Liver (tissue), 9 donors: Measurements from ENCODE around the gene COMMD1. TPM values are rescaled to one million over a fixed set of nuclear protein-coding genes. Genes with fewer than 3 reads are reported as not detected.

ENCODE experiments used
- DNase-seq: peaks from one replicate; pipeline ENCODE4 v3.0.0-alpha.2; 2017; ENCODE audit warnings: low spot score
- H3K27ac ChIP-seq, 2 donors: one replicate each; pipeline ENCODE4 v1.7.0; 2013; ENCODE audit warnings: inconsistent platforms in 2 of 2, low read length in 2 of 2, control low read depth in 1 of 2, low read depth in 1 of 2, mild to moderate bottlenecking in 1 of 2
- H3K27me3 ChIP-seq, 4 donors: one replicate each; pipeline versions ENCODE4 v1.6.1 to v1.7.0; 2013; ENCODE audit warnings: low read length in 3 of 4, inconsistent platforms in 1 of 4, mild to moderate bottlenecking in 1 of 4, moderate library complexity in 1 of 4; ENCODE audit not compliant: control insufficient read depth in 4 of 4, insufficient read depth in 4 of 4
- H3K36me3 ChIP-seq, 4 donors: one replicate each; pipeline versions ENCODE4 v1.6.1 to v1.7.0; 2013; ENCODE audit warnings: low read length in 3 of 4, mild to moderate bottlenecking in 3 of 4, low read depth in 1 of 4, moderate library complexity in 1 of 4; ENCODE audit not compliant: control insufficient read depth in 4 of 4, insufficient read depth in 3 of 4
- H3K4me1 ChIP-seq, 4 donors: one replicate each; pipeline versions ENCODE4 v1.6.1 to v1.7.0; 2013; ENCODE audit warnings: low read length in 3 of 4, mild to moderate bottlenecking in 3 of 4, moderate library complexity in 1 of 4; ENCODE audit not compliant: control insufficient read depth in 4 of 4, insufficient read depth in 4 of 4
- H3K4me3 ChIP-seq, 3 donors: one replicate each; pipeline versions ENCODE4 v1.6.1 to v1.7.0; 2013; ENCODE audit warnings: low read length in 3 of 3, control low read depth in 1 of 3, low read depth in 1 of 3, mild to moderate bottlenecking in 1 of 3
- H3K9ac ChIP-seq, 2 donors: one replicate each; pipeline ENCODE4 v1.7.0; 2013; ENCODE audit warnings: low read length in 2 of 2, mild to moderate bottlenecking in 2 of 2, moderate library complexity in 2 of 2, control low read depth in 1 of 2, low read depth in 1 of 2
- H3K9me3 ChIP-seq, 4 donors: one replicate each; pipeline versions ENCODE4 v1.6.1 to v1.7.0; 2013; ENCODE audit warnings: low read length in 3 of 4; ENCODE audit not compliant: control insufficient read depth in 4 of 4
- EGR1 ChIP-seq, 2 donors: IDR thresholded peaks; 2 replicates each; pipeline ENCODE4 v1.6.1; 2016 to 2018; ENCODE audit warnings: antibody characterized with exemption in 2 of 2, low read depth in 2 of 2
- FOXA1 ChIP-seq: IDR thresholded peaks from 2 replicates; pipeline ENCODE4 v1.6.1; 2016; ENCODE audit warnings: antibody characterized with exemption
- FOXA2 ChIP-seq: IDR thresholded peaks from 2 replicates; pipeline ENCODE4 v1.6.1; 2016; ENCODE audit warnings: antibody characterized with exemption
- HNF4A ChIP-seq, 2 donors: conservative IDR thresholded peaks; 2 replicates each; pipeline ENCODE4 v1.6.1; 2016; ENCODE audit warnings: antibody characterized with exemption in 2 of 2, mild to moderate bottlenecking in 2 of 2
- HNF4G ChIP-seq: IDR thresholded peaks from 2 replicates; pipeline ENCODE4 v1.6.1; 2016; ENCODE audit warnings: antibody characterized with exemption
- JUND ChIP-seq, 2 donors: IDR thresholded peaks; 2 replicates each; pipeline ENCODE4 v1.6.1; 2016; ENCODE audit warnings: antibody characterized with exemption in 2 of 2
- NR2F2 ChIP-seq: IDR thresholded peaks from 2 replicates; pipeline ENCODE4 v1.6.1; 2016; ENCODE audit warnings: antibody characterized with exemption
- RAD21 ChIP-seq, 2 donors: IDR thresholded peaks; 2 replicates each; pipeline ENCODE4 v1.6.1; 2016; ENCODE audit warnings: antibody characterized with exemption in 2 of 2, mild to moderate bottlenecking in 2 of 2
- SP1 ChIP-seq: IDR thresholded peaks from 2 replicates; pipeline ENCODE4 v1.6.1; 2018; ENCODE audit warnings: antibody characterized with exemption, mild to moderate bottlenecking
- TAF1 ChIP-seq: conservative IDR thresholded peaks from 2 replicates; pipeline ENCODE4 v1.6.1; 2016; ENCODE audit warnings: antibody characterized with exemption, mild to moderate bottlenecking
- YY1 ChIP-seq: IDR thresholded peaks from 2 replicates; pipeline ENCODE4 v1.6.1; 2016; ENCODE audit warnings: antibody characterized with exemption, mild to moderate bottlenecking
- WGBS: extraction: QIAGEN DNeasy Blood & Tissue Kit; methylation state at CpG from one replicate; pipeline ENCODE4 v1.1.7; 2013; 5-methylcytosine and 5-hydroxymethylcytosine counted together
- polyA plus RNA-seq, 2 donors: library from polyadenylated mRNA; stranded (reverse) in 1 of 2; unstranded in 1 of 2; fragments of 200-250 nt in 1 of 2; fragments of >200 nt in 1 of 2; fragmentation: Nextera tagmentation in 1 of 2; extraction: Ambion mirVana in 1 of 2; gene quantifications; one replicate each; pipeline versions ENCODE4 v1.2.1 to v1.2.3, GENCODE V29; 2013 to 2015
- total RNA-seq, 2 donors: library from RNA; depleted of rRNA; stranded (reverse); fragments of >200 nt; gene quantifications; one replicate each; pipeline ENCODE4 v1.2.3, GENCODE V29; 2014
- TF ChIP-seq, protein P1 (sequence below): fragments of 150-350 bp; IDR thresholded peaks from 2 replicates; pipeline ENCODE4 v1.5.1; 2017; ENCODE audit warnings: improper control_type of control experiment, low read depth, low read length; ENCODE audit not compliant: missing input control
- TF ChIP-seq, protein P2 (sequence below): IDR thresholded peaks from 2 replicates; pipeline ENCODE4 v1.6.1; 2016; ENCODE audit warnings: antibody characterized with exemption, mild to moderate bottlenecking
- TF ChIP-seq, protein P3 (sequence below): IDR thresholded peaks from 2 replicates; pipeline ENCODE4 v1.6.1; 2016; ENCODE audit warnings: antibody characterized with exemption
- TF ChIP-seq, protein P4 (sequence below): IDR thresholded peaks from 2 replicates; pipeline ENCODE4 v1.6.1; 2016; ENCODE audit warnings: antibody characterized with exemption
- TF ChIP-seq, protein P5 (sequence below): IDR thresholded peaks from 2 replicates; pipeline ENCODE4 v1.6.1; 2016; ENCODE audit warnings: antibody characterized with exemption
- donor health status: healthy.
- donor health status: healthy.
- donor health status: healthy.
- donor health status: healthy.
- donor health status: healthy.

The COMMD1 gene
- total and polyA plus RNA-seq, 4 donors: 17.4 to 47.9 (median 20.7) TPM

DNA sequence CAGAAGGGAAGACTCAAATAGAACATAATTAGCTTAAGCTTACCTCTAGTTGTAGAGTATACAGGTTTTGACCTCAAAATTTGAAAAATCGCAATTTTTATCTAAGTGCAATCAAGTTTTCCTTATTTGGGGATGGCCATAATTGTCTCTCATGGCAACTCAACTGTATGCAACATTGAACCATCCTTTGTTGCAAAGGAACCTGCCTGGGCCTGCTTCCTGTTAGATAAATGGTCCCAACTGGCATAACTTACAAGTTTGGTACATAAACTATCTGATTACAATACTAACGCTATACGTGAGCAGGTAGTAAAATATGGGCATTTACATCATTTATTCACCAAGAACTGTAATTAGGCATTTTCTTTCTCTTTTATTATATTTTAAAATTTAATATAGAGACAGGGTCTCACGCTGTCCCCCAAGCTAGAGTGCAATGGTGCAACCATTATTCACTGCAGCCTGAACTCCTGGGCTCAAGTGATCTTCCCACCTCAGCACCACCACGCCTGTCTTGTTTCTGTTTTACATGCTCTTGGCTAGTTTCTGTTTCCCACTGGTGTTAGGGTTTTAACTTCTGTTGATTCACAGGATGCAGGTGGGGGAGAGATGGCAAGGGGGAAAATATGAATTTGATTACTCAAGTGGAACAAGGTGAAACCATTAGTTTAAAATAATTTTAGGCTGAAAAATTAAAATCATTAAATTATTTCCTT lies 235.1 kb downstream of the COMMD1 start (continued):
- TF ChIP-seq HNF4G (no peak), FOXA1 (no peak), YY1 (no peak)

DNA sequence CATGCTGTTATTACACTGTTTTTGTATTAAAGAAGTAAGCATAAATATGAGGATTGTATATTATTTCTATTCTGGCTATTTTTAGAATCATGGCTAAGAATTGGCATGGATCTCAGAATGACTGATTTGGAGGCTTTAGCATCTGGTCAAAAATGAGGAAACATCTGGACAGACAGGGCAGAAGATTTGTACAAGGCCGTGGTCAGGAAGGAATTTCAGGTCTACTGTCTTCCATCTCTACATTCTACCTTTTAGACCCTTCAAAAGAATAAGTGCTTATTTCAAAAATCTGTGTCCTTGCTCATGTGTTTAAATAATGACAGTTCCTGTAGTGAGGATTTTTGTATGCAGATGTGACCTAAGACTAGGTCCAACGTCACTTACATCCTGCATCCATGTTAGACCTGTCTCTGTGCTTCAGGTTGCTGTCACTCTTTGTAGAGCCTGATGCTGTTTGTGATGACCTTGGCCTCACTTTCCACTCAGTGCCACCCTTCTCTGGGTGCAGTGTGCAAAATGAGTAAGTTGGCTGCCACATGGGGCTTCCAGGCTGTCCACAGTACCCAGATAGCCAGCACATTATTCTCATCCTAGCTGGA lies 235.8 kb downstream of the COMMD1 start:
- Histone ChIP-seq H3K36me3 (peaks cover 0 to 3% (median 0%) of the 10 kb centered on the region in 4 donors), H3K27me3 (no peaks in the 10 kb centered on the region), H3K9me3 (no peaks in the 10 kb centered on the region), H3K27ac (no peak overlapping the region), H3K4me1 (peaks cover 0 to 3% (median 0%) of the 10 kb centered on the region in 4 donors), H3K9ac (no peak overlapping the region), H3K4me3 (no peak overlapping the region)
- no peak for DNase-seq
- WGBS: 75% methylated on average over 2 of the region's 2 CpGs
- TF ChIP-seq HNF4A (conservative IDR thresholded peaks at IDR 0.05) (no peak), HNF4G (no peak), NR2F2 (no peak), FOXA2 (no peak), SP1 (no peak), RAD21 (IDR thresholded peaks at IDR 0.05) (no peak)
- TF ChIP-seq, protein P1, sequence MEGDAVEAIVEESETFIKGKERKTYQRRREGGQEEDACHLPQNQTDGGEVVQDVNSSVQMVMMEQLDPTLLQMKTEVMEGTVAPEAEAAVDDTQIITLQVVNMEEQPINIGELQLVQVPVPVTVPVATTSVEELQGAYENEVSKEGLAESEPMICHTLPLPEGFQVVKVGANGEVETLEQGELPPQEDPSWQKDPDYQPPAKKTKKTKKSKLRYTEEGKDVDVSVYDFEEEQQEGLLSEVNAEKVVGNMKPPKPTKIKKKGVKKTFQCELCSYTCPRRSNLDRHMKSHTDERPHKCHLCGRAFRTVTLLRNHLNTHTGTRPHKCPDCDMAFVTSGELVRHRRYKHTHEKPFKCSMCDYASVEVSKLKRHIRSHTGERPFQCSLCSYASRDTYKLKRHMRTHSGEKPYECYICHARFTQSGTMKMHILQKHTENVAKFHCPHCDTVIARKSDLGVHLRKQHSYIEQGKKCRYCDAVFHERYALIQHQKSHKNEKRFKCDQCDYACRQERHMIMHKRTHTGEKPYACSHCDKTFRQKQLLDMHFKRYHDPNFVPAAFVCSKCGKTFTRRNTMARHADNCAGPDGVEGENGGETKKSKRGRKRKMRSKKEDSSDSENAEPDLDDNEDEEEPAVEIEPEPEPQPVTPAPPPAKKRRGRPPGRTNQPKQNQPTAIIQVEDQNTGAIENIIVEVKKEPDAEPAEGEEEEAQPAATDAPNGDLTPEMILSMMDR: no peak

DNA sequence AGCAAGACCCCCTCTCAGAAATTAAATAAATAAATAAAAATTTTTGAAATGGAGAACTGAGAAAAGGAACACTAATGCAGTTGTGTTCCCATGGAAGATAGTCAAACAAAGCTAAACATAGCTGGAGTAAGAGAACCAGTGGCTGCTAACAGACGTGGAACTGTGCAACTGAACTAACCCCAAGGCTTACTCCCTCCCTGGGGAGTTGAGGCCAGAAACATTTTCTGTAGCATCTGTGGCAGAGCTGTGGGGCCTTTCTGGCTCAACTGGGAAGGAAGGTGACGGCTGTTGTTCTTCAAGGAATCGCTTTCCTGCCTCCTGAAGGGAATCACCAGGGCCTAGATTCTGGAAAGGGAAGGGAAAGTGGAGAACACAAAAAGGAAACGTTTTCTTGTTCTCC lies 236.6 kb downstream of the COMMD1 start:
- peaks cover 0 to 3% (median 0%) of the 10 kb centered on the region in 4 donors for H3K4me1 ChIP-seq
- TF ChIP-seq, protein P2, sequence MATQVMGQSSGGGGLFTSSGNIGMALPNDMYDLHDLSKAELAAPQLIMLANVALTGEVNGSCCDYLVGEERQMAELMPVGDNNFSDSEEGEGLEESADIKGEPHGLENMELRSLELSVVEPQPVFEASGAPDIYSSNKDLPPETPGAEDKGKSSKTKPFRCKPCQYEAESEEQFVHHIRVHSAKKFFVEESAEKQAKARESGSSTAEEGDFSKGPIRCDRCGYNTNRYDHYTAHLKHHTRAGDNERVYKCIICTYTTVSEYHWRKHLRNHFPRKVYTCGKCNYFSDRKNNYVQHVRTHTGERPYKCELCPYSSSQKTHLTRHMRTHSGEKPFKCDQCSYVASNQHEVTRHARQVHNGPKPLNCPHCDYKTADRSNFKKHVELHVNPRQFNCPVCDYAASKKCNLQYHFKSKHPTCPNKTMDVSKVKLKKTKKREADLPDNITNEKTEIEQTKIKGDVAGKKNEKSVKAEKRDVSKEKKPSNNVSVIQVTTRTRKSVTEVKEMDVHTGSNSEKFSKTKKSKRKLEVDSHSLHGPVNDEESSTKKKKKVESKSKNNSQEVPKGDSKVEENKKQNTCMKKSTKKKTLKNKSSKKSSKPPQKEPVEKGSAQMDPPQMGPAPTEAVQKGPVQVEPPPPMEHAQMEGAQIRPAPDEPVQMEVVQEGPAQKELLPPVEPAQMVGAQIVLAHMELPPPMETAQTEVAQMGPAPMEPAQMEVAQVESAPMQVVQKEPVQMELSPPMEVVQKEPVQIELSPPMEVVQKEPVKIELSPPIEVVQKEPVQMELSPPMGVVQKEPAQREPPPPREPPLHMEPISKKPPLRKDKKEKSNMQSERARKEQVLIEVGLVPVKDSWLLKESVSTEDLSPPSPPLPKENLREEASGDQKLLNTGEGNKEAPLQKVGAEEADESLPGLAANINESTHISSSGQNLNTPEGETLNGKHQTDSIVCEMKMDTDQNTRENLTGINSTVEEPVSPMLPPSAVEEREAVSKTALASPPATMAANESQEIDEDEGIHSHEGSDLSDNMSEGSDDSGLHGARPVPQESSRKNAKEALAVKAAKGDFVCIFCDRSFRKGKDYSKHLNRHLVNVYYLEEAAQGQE: no peak
- TF ChIP-seq, protein P3, sequence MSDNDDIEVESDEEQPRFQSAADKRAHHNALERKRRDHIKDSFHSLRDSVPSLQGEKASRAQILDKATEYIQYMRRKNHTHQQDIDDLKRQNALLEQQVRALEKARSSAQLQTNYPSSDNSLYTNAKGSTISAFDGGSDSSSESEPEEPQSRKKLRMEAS: no peak
- TF ChIP-seq, protein P4, sequence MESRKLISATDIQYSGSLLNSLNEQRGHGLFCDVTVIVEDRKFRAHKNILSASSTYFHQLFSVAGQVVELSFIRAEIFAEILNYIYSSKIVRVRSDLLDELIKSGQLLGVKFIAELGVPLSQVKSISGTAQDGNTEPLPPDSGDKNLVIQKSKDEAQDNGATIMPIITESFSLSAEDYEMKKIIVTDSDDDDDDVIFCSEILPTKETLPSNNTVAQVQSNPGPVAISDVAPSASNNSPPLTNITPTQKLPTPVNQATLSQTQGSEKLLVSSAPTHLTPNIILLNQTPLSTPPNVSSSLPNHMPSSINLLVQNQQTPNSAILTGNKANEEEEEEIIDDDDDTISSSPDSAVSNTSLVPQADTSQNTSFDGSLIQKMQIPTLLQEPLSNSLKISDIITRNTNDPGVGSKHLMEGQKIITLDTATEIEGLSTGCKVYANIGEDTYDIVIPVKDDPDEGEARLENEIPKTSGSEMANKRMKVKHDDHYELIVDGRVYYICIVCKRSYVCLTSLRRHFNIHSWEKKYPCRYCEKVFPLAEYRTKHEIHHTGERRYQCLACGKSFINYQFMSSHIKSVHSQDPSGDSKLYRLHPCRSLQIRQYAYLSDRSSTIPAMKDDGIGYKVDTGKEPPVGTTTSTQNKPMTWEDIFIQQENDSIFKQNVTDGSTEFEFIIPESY: no peak
- TF ChIP-seq YY1: no peak
- no peak for TF ChIP-seq TAF1
- no peak for TF ChIP-seq NR2F2
- TF ChIP-seq JUND (IDR thresholded peaks at IDR 0.05): no peak
- no peak for TF ChIP-seq EGR1 (IDR thresholded peaks at IDR 0.05; ENCODE audit: low read depth in 2 of 2)
- no peak for TF ChIP-seq FOXA2
- TF ChIP-seq, protein P5, sequence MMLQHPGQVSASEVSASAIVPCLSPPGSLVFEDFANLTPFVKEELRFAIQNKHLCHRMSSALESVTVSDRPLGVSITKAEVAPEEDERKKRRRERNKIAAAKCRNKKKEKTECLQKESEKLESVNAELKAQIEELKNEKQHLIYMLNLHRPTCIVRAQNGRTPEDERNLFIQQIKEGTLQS: no peak
- TF ChIP-seq RAD21 (IDR thresholded peaks at IDR 0.05): no peak
- no peak for TF ChIP-seq HNF4G
- H3K27me3 ChIP-seq: no peaks in the 10 kb centered on the region
- no peak overlapping the region for H3K9ac ChIP-seq
- H3K27ac ChIP-seq: no peak overlapping the region
- H3K9me3 ChIP-seq: no peaks in the 10 kb centered on the region
- 90% methylated on average over 4 of the region's 4 CpGs for whole genome bisulfite sequencing
- no peaks in the 10 kb centered on the region for H3K36me3 ChIP-seq
- DNase-seq: no peak
- no peak overlapping the region for H3K4me3 ChIP-seq
